GM12878 (cell line): ENCODE results near the gene ATP1A1. TPM values are rescaled to one million over a fixed set of nuclear protein-coding genes. Genes with fewer than 3 reads are reported as not detected.

ENCODE experiments used
- ATAC-seq: fragments of 200-7000 bp; cut with Tn5 transposase; 3 replicates; pipeline ENCODE4 v1.9.1; 2020; ENCODE audit warnings: mild to moderate bottlenecking, moderate library complexity
- Bru-seq: library from RNA; stranded (reverse); fragments of 400-500 nt; gene quantifications from one replicate; lab custom pipeline; 2021; lab: Mats Ljungman, UMichigan
- BruChase-seq, 2 experiments: library from RNA; stranded (reverse); fragments of 400-500 nt; gene quantifications; one replicate each; lab custom pipeline; 2021; lab: Mats Ljungman, UMichigan
- BruUV-seq: library from RNA; stranded (reverse); fragments of 400-500 nt; replicated peaks from 2 replicates; lab custom pipeline; 2021; lab: Mats Ljungman, UMichigan
- CTCF ChIA-PET: fragments of 300-600 bp; sonication (Branson Sonifier 250); formaldehyde crosslinking; extraction: SDS; loops from one replicate; lab custom pipeline; 2021; ENCODE audit warnings: inconsistent platforms; lab: Yijun Ruan, JAX
- POLR2A ChIA-PET: fragments of 350-600 bp; formaldehyde crosslinking; extraction: SDS; loops from one replicate; lab custom pipeline; 2021; ENCODE audit warnings: inconsistent platforms; lab: Charles Lee
- RAD21 ChIA-PET: fragments of 300-600 bp; sonication (Branson Sonifier 250); formaldehyde crosslinking; loops from one replicate; lab custom pipeline; 2023; ENCODE audit warnings: antibody characterized with exemption; ENCODE audit not compliant: unreplicated experiment; lab: Charles Lee
- SMC1A ChIA-PET: fragments of 300-600 bp; sonication (Branson Sonifier 250); formaldehyde crosslinking; loops from one replicate; lab custom pipeline; 2023; ENCODE audit not compliant: unreplicated experiment, uncharacterized antibody; lab: Charles Lee
- DNase-seq: peaks from one replicate; pipeline ENCODE4 v3.0.0-alpha.2; 2011; ENCODE audit warnings: low read depth, low spot score
- FAIRE-seq: peaks from 3 replicates; lab custom pipeline; 2011; peaks lifted over from hg19 to GRCh38; lab: Jason Lieb, UNC
- H2AFZ ChIP-seq: 2 replicates; pipeline ENCODE4 v1.6.0; 2011; ENCODE audit warnings: low read depth, low read length, control low read depth; ENCODE audit not compliant: control insufficient read depth
- H3K27ac ChIP-seq: 2 replicates; pipeline ENCODE4 v1.5.1; 2011; ENCODE audit warnings: control low read depth; ENCODE audit not compliant: control insufficient read depth, insufficient read depth
- H3K27me3 ChIP-seq, 2 experiments: replicated peaks in 1 of 2; 2 replicates each; pipeline versions ENCODE4 v1.6.0 to v1.6.1; 2011; ENCODE audit warnings: low read length in 1 of 2; ENCODE audit not compliant: control insufficient read depth in 2 of 2, insufficient read depth in 2 of 2
- H3K36me3 ChIP-seq, 2 experiments: 2 replicates each; pipeline ENCODE4 v1.5.1; 2011; ENCODE audit warnings: low read length in 1 of 2; ENCODE audit not compliant: control insufficient read depth in 2 of 2, insufficient read depth in 2 of 2
- H3K4me1 ChIP-seq: 2 replicates; pipeline ENCODE4 v1.6.1; 2011; ENCODE audit warnings: mild to moderate bottlenecking, low read length, moderate library complexity, mixed read lengths; ENCODE audit not compliant: control insufficient read depth, insufficient read depth
- H3K4me2 ChIP-seq: 2 replicates; pipeline ENCODE4 v1.6.0; 2011; ENCODE audit warnings: control low read depth; ENCODE audit not compliant: control insufficient read depth, insufficient read depth
- H3K4me3 ChIP-seq: fragments of 200-600 bp; sonication (generic); 2 replicates; pipeline ENCODE4 v1.5.1; 2016
- H3K79me2 ChIP-seq: 2 replicates; pipeline ENCODE4 v1.6.0; 2011; ENCODE audit warnings: low read length; ENCODE audit not compliant: control insufficient read depth, insufficient read depth
- H3K9ac ChIP-seq: 2 replicates; pipeline ENCODE4 v1.8.0; 2011; ENCODE audit warnings: low read length, control low read depth, mixed read lengths; ENCODE audit not compliant: control insufficient read depth, insufficient read depth
- H3K9me3 ChIP-seq: replicated peaks from 3 replicates; pipeline ENCODE4 v1.5.1; 2011; ENCODE audit warnings: mild to moderate bottlenecking, low read length; ENCODE audit not compliant: control insufficient read depth, insufficient read depth
- H4K20me1 ChIP-seq: 2 replicates; pipeline ENCODE4 v1.6.0; 2011; ENCODE audit not compliant: control insufficient read depth, insufficient read depth
- BCLAF1 ChIP-seq: fragments of 450-650 bp; IDR thresholded peaks from 2 replicates; pipeline ENCODE4 v1.6.1; 2017; ENCODE audit warnings: antibody characterized with exemption, mild to moderate bottlenecking, moderate library complexity
- BMI1 ChIP-seq: fragments of 450-650 bp; IDR thresholded peaks from 2 replicates; pipeline ENCODE4 v1.6.1; 2016; ENCODE audit warnings: mild to moderate bottlenecking, moderate library complexity, borderline replicate concordance
- EGR1 ChIP-seq, 2 experiments: IDR thresholded peaks; 1 replicate in 1 of 2; 2 replicates in 1 of 2; pipeline ENCODE4 v1.6.1; 2011 to 2012; ENCODE audit warnings: low read depth in 2 of 2, low read length in 2 of 2, borderline replicate concordance in 1 of 2, mild to moderate bottlenecking in 1 of 2, moderate library complexity in 1 of 2
- EP300 ChIP-seq, 2 experiments: fragments of 150-350 bp in 1 of 2; IDR thresholded peaks; 2 replicates each; pipeline ENCODE4 v1.6.1; 2011 to 2012; ENCODE audit warnings: low read depth in 2 of 2, low read length in 2 of 2, borderline replicate concordance in 1 of 2, improper control_type of control experiment in 1 of 2, inconsistent platforms in 1 of 2; ENCODE audit not compliant: control insufficient read depth in 1 of 2
- LARP7 ChIP-seq: fragments of 450-650 bp; IDR thresholded peaks from 2 replicates; pipeline ENCODE4 v1.6.1; 2017; ENCODE audit warnings: mild to moderate bottlenecking
- MAX ChIP-seq: IDR thresholded peaks from 2 replicates; pipeline ENCODE4 v1.6.1; 2012; ENCODE audit warnings: low read depth, low read length, improper control_type of control experiment
- SKIL ChIP-seq: fragments of 450-650 bp; IDR thresholded peaks from 2 replicates; pipeline ENCODE4 v1.6.1; 2017; ENCODE audit warnings: mild to moderate bottlenecking, low read depth, inconsistent platforms; ENCODE audit not compliant: poor library complexity, severe bottlenecking
- USF1 ChIP-seq: IDR thresholded peaks from 2 replicates; pipeline ENCODE4 v1.6.1; 2011; ENCODE audit warnings: borderline replicate concordance, low read depth, mild to moderate bottlenecking, moderate library complexity, mixed read lengths, low read length; ENCODE audit not compliant: insufficient read depth; ENCODE audit errors: extremely low read length
- WGBS: methylation state at CpG from one replicate; pipeline ENCODE4 v1.1.6; 2016; ENCODE audit warnings: low lambda C conversion rate; ENCODE audit not compliant: insufficient replicate concordance, insufficient coverage; ENCODE audit errors: missing lambda C conversion rate; 5-methylcytosine and 5-hydroxymethylcytosine counted together
- in situ Hi-C: fragments of 300-500 bp; cut with MboI; formaldehyde crosslinking; loops from 9 replicates; pipeline ENCODE4 v1.14.3; 2018; ENCODE audit warnings: mixed read lengths
- intact Hi-C: fragments of 100-400 bp; cut with micrococcal nuclease; formaldehyde crosslinking; loops from one replicate; pipeline ENCODE4 v1.14.2; 2022; ENCODE audit not compliant: unreplicated experiment
- long read RNA-seq, 2 experiments: library from polyadenylated mRNA; unstranded; transcript quantifications; one replicate each; pipeline ENCODE4 v2.0.0, GENCODE V29; 2019 to 2020
- polyA minus RNA-seq, 3 experiments: library from RNA; depleted of rRNA, polyadenylated mRNA; stranded (reverse); fragments of >200 nt; gene quantifications; 2 replicates each; pipeline ENCODE4 v1.2.3, GENCODE V29; 2011
- polyA plus RNA-seq, 11 experiments: library from polyadenylated mRNA; depleted of rRNA in 4 of 11; unstranded in 6 of 11; stranded (reverse) in 5 of 11; fragments of >200 nt; fragmentation: Nextera tagmentation in 4 of 11; fragmentation: Illumina TruSeq in 1 of 11; extraction: Ambion mirVana in 4 of 11; extraction: Trizol in 1 of 11; gene quantifications; 1 replicate in 1 of 11; 2 replicates in 10 of 11; pipeline versions ENCODE4 v1.2.1 to v1.2.3, GENCODE V29; 2011 to 2016; ENCODE audit warnings: inconsistent platforms in 2 of 11, missing spikeins in 2 of 11, low read depth in 1 of 11
- total RNA-seq, 4 experiments: library from RNA; depleted of rRNA in 3 of 4; stranded (reverse); fragments of >200 nt in 3 of 4; fragmentation: Illumina TruSeq in 1 of 4; extraction: Trizol in 1 of 4; gene quantifications; 2 replicates each; pipeline versions ENCODE4 v1.2.1 to v1.2.3, GENCODE V29; 2013 to 2021

Gene ATP1A1
- total RNA-seq (2013; cell fraction: nucleolus; rRNA removed) = 448 and 474 TPM in 2 replicates
- total RNA-seq (2014; rRNA removed) (247 and 262 TPM in 2 replicates), total RNA-seq (2014; rRNA removed; fragmentation: Illumina TruSeq; extraction: Trizol) (122 and 125 TPM in 2 replicates), total RNA-seq (2021) (359 and 374 TPM in 2 replicates), polyA plus RNA-seq (2011; rRNA removed) (472 and 566 TPM in 2 replicates), polyA plus RNA-seq (2014; fragmentation: Illumina TruSeq; extraction: Trizol) (348 and 375 TPM in 2 replicates), polyA plus RNA-seq (2014; fragmentation: Nextera tagmentation; extraction: Ambion mirVana) (100 to 1,000 TPM; 113 to 151 TPM), polyA plus RNA-seq (2014; rRNA removed) (324 and 340 TPM in 2 replicates), polyA plus RNA-seq (2016; fragmentation: Nextera tagmentation; extraction: Ambion mirVana) (100 to 1,000 TPM; 308 to 318 TPM), polyA minus RNA-seq (2011; rRNA and poly(A)+ RNA removed) (882 and 896 TPM in 2 replicates), Bru-seq, nascent RNA (percentile 98 among the genes with signal in this experiment), BruChase-seq, experiment 1, labeled RNA remaining after a 6-hour chase (percentile 99 among the genes with signal in this experiment), BruChase-seq, experiment 2, labeled RNA remaining after a 2-hour chase (percentile 98 among the genes with signal in this experiment)
- 247 TPM for polyA plus RNA-seq (2011; ENCODE audit: low read depth)
- polyA plus RNA-seq (2011; cell fraction: cytosol; rRNA removed) = 544 and 594 TPM in 2 replicates
- 334 and 377 TPM in 2 replicates for polyA plus RNA-seq (2011; cell fraction: nucleus; rRNA removed)
- polyA plus RNA-seq (2012) = 277 and 312 TPM in 2 replicates
- polyA minus RNA-seq (2011; cell fraction: cytosol; rRNA and poly(A)+ RNA removed) = 201 and 236 TPM in 2 replicates
- 193 and 239 TPM in 2 replicates for polyA minus RNA-seq (2011; cell fraction: nucleus; rRNA and poly(A)+ RNA removed)
- long read RNA-seq, experiment 1, transcript ATP1A1-201 (23 exons, 3,654 nt) = major isoform, 170 of 210 reads
- long read RNA-seq, experiment 1, partial matches to known transcripts = 27 of 210 reads
- long read RNA-seq, experiment 1, other reads (novel, unspliced or antisense) = 10 of 210 reads
- long read RNA-seq, experiment 2, transcript ATP1A1-201 (23 exons, 3,654 nt) = major isoform, 9 of 147 reads
- long read RNA-seq, experiment 2, partial matches to known transcripts = 130 of 147 reads
- long read RNA-seq, experiment 2, other reads (novel, unspliced or antisense) = 8 of 147 reads

GRCh38 chr1:116372651-116373430 is at the start of gene ATP1A1:
ATP1A1 (plus strand) TSS chr1:116373244; CDS start chr1:116373512, 268 bp downstream.
- Histone ChIP-seq H3K27me3 (0 out of 4 replicates have a peak, but pooled peaks cover 0 to 8% of the 10 kb centered on the region in 2 experiments), H2AFZ (peak within 1 kb of the TSS; percentile 96), H3K9ac (peak within 1 kb of the TSS; percentile 76), H3K4me2 (peak within 1 kb of the TSS; percentile 89), H3K4me3 (peak within 1 kb of the TSS; percentile 95), H3K9me3 (no peaks in the 10 kb centered on the region), H3K27ac (peak within 1 kb of the TSS; percentile 96), H3K36me3 (no peaks in the 10 kb centered on the region), H3K4me1 (0 out of 2 replicates have a peak, but pooled peaks cover 7% of the 10 kb centered on the region), H3K79me2 (peaks cover 48% of the 10 kb centered on the region), H4K20me1 (no peaks in the 10 kb centered on the region)
- ChIA-PET SMC1A (interaction anchor here (0.7 to 1.3 kb wide), 2 partner anchors 9 to 229 kb away, joined by 3 to 5 read pairs; no protein-coding TSS in a partner anchor), RAD21 (interaction anchor here (0.6 to 5.4 kb wide), 7 partner anchors 10 to 274 kb away, joined by 3 to 30 read pairs (median 4); no protein-coding TSS in a partner anchor), CTCF (interaction anchor here (0.8 to 1.8 kb wide), 5 partner anchors 9 to 127 kb away, joined by 3 to 9 read pairs (median 4); no protein-coding TSS in a partner anchor), POLR2A (interaction anchor here (0.6 to 1.4 kb wide), 6 partner anchors 10 to 262 kb away, joined by 3 to 5 read pairs (median 3); partner anchors contain the start of gene MAB21L3)
- ATAC-seq (peak; percentile 72), FAIRE-seq (peak; percentile 7), DNase-seq (peak; percentile 70)
- WGBS = under 1% methylated on average over 57 of the region's 78 CpGs
- in situ Hi-C loops = no loop called here
- intact Hi-C loops = no loop called here
- BruUV-seq = no TSS peak
- TF ChIP-seq LARP7 (peak; percentile 80), EP300 (IDR thresholded peaks at IDR 0.05; ENCODE audit: borderline replicate concordance in 1 of 2, control insufficient read depth in 1 of 2, low read depth in 2 of 2, low read length in 2 of 2) (peak in 1 of 2 experiments; percentile 56; a peak in 1 of 4 replicates), BMI1 (peak; percentile 82), EGR1 (IDR thresholded peaks at IDR 0.05; ENCODE audit: borderline replicate concordance in 1 of 2, low read depth in 2 of 2, low read length in 2 of 2) (peak in 1 of 2 experiments; percentile 89; a peak in 2 of 3 replicates), SKIL (no peak), USF1 (peak; percentile 23), BCLAF1 (no peak), MAX (peak; percentile 78; the same call in 1 of the 2 replicates)
